ENCODE results near the gene LOXL1. TPM values are rescaled to one million over a fixed set of nuclear protein-coding genes. Genes with fewer than 3 reads are reported as not detected.

The LOXL1 gene
- total and polyA plus RNA-seq, 10 of the 15 experiments (the other 5 are each of a cell fraction or from before 2014, with no cell fraction given): 0.07 to 0.15 TPM; not detected in 8

GRCh38 chr15:73905225-73905827 lies 20.9 kb upstream of the LOXL1 start:
- ChIA-PET SMC1A (ENCODE audit: uncharacterized antibody, unreplicated experiment) (no interaction called here), POLR2A (no interaction called here), RAD21 (ENCODE audit: unreplicated experiment) (no interaction called here), CTCF (interaction anchor here (4.4 to 8.8 kb wide), 2 partner anchors 11 to 31 kb away, joined by 20 to 116 read pairs; partner anchors contain the start of gene TBC1D21)
- no peaks in the 10 kb centered on the region for H4K20me1 ChIP-seq (ENCODE audit: control insufficient read depth, insufficient read depth)
- ATAC-seq (no peak), DNase-seq (ENCODE audit: low read depth, low spot score) (no peak), FAIRE-seq (no peak)
- H3K4me3 ChIP-seq: no peak overlapping the region
- H3K79me2 ChIP-seq (ENCODE audit: control insufficient read depth, insufficient read depth, low read length): no peaks in the 10 kb centered on the region
- no peak overlapping the region for H3K4me2 ChIP-seq (ENCODE audit: control insufficient read depth, insufficient read depth)
- no peak overlapping the region for H2AFZ ChIP-seq (ENCODE audit: control insufficient read depth, low read depth, low read length)
- H3K4me1 ChIP-seq (ENCODE audit: control insufficient read depth, insufficient read depth, low read length): no peaks in the 10 kb centered on the region
- intact Hi-C loops (cut with micrococcal nuclease; ENCODE audit: unreplicated experiment) (no loop called here), in situ Hi-C loops (cut with MboI) (no loop called here)
- WGBS (ENCODE audit: insufficient coverage, insufficient replicate concordance, low lambda C conversion rate, missing lambda C conversion rate): 4% methylated on average over 3 of the region's 3 CpGs
- peaks cover 2 to 3% of the 10 kb centered on the region in 2 experiments; a peak in 2 of 4 replicates for H3K27me3 ChIP-seq (replicated peaks in 1 of 2; ENCODE audit: control insufficient read depth in 2 of 2, insufficient read depth in 2 of 2, low read length in 1 of 2)
- H3K27ac ChIP-seq (ENCODE audit: control insufficient read depth, insufficient read depth): no peak overlapping the region
- H3K9me3 ChIP-seq (replicated peaks; ENCODE audit: control insufficient read depth, insufficient read depth, low read length): no peaks in the 10 kb centered on the region
- no peaks in the 10 kb centered on the region for H3K36me3 ChIP-seq (ENCODE audit: control insufficient read depth in 2 of 2, insufficient read depth in 2 of 2, low read length in 1 of 2)
- TF ChIP-seq MEF2A (IDR thresholded peaks at IDR 0.05; ENCODE audit: insufficient read depth, low read depth, low read length): no peak
- TF ChIP-seq CEBPZ (IDR thresholded peaks at IDR 0.05; ENCODE audit: low read depth, low read length): no peak
- TF ChIP-seq ZNF274 (IDR thresholded peaks at IDR 0.05; ENCODE audit: insufficient read depth, insufficient read length): no peak
- TF ChIP-seq MXI1 (IDR thresholded peaks at IDR 0.05; ENCODE audit: low read depth, low read length): no peak
- no peak for TF ChIP-seq NFYA (IDR thresholded peaks at IDR 0.05; ENCODE audit: borderline replicate concordance, low read depth, low read length)
- TF ChIP-seq FOS (IDR thresholded peaks at IDR 0.05; ENCODE audit: borderline replicate concordance, extremely low read depth, insufficient read length): no peak
- TF ChIP-seq PBX3 (IDR thresholded peaks at IDR 0.05; ENCODE audit: insufficient replicate concordance, low read depth, low read length): no peak
- TF ChIP-seq CEBPB (IDR thresholded peaks at IDR 0.05; ENCODE audit: borderline replicate concordance in 1 of 2, low read depth in 2 of 2, low read length in 2 of 2): no peak
- no peak for TF ChIP-seq E4F1 (IDR thresholded peaks at IDR 0.05; ENCODE audit: borderline replicate concordance, partially characterized antibody)
- TF ChIP-seq CHD4 (IDR thresholded peaks at IDR 0.05): no peak
- TF ChIP-seq DPF2 (IDR thresholded peaks at IDR 0.05): no peak
- TF ChIP-seq TCF12 (IDR thresholded peaks at IDR 0.05; ENCODE audit: low read depth, low read length): no peak
- TF ChIP-seq EGR1 (IDR thresholded peaks at IDR 0.05; ENCODE audit: borderline replicate concordance in 1 of 2, low read depth in 2 of 2, low read length in 2 of 2): no peak
- TF ChIP-seq BMI1 (IDR thresholded peaks at IDR 0.05; ENCODE audit: borderline replicate concordance): no peak
- no peak for TF ChIP-seq HCFC1 (IDR thresholded peaks at IDR 0.05; ENCODE audit: low read length)
- no peak for TF ChIP-seq RAD21 (IDR thresholded peaks at IDR 0.05; ENCODE audit: insufficient read depth, low read depth, low read length)
- no peak overlapping the region for H3K9ac ChIP-seq (ENCODE audit: control insufficient read depth, insufficient read depth, low read length)
- no TSS peak for BruUV-seq (replicated peaks)
